Activated CD4-positive, alpha-beta T cell treated with anti-CD3 and anti-CD28 coated beads for 24 hours (primary cell): ENCODE results near the gene FAM8A1.

Experiments used
- DNase-seq, 2 donors: peaks; one replicate each; pipeline ENCODE4 v3.0.0-alpha.2; 2020; ENCODE audit warnings: low read depth in 2 of 2

FAM8A1 gene

DNA sequence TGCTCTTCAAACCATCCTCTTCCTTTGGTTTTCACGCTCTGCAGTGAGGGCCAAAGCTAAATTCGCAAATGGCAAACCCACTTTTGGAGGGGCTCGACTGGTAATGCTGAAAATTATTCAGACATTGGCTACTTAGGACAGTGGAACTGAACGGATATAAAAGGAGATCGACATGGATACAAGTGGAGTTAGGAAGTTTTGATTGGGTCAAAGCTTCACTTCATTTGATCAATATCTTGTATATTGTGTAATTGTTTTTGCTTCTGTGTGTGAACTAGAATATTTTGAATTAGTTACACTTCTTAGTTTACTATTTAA lies 1.2 kb downstream of the FAM8A1 start:
- no peak for DNase-seq

DNA sequence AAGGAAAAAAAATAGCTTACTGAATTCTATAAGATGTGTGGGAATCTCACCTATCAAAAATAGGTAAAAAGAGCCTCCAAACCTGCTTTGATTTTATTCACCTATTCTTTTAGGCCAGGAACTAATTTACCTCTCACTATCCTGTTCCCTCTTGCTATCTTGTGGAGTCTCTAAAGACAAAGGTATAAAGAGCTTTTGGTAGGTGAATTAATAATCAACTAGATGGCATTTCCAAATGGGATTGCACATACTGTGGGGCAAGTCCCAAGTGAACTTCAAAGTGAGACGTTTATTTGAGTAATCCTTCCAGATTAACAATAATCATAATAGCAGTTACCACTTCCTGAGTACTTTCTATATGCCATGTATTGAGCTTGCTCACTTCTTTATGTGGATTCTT lies 2.8 kb downstream of the FAM8A1 start:
- DNase-seq = no peak

DNA sequence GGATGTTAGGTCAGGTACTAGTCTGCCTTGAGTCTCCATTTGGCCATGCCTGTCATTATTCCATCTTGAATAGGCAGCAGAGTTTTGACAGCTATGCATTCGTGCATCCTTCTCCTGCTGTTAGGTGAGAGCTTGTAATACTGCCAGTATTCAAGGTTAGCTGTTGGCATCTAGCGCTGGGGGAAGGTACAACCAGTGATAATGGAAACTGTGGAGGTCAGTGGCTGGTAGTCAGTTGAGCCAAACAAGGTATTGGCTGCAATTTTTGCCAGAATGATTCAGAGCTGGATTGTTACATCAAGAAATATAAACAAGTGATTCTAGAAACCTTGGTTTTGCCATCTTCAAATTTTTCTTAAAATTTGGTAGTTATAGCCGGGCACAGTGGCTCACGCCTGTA lies 6.5 kb downstream of the FAM8A1 start:
- no peak for DNase-seq

DNA sequence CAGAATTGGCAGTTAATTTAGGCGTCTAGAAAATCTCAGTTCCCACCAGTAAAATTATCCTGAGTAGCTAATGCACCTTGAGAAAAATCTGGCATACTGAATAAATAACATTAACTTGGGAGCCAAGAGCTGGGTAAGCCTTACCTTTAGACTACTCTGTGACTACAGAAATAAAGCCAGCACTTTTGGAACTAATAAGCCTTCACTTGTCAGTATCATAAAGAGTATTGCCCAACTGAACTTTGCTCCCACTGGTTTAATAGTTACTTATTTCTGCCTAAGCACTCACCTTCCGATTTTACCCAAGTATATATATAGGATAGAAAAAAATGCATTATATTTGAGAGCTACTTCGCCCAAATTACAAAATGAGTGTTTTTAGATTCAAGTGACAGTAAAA lies 10.7 kb downstream of the FAM8A1 start:
- no peak for DNase-seq

DNA sequence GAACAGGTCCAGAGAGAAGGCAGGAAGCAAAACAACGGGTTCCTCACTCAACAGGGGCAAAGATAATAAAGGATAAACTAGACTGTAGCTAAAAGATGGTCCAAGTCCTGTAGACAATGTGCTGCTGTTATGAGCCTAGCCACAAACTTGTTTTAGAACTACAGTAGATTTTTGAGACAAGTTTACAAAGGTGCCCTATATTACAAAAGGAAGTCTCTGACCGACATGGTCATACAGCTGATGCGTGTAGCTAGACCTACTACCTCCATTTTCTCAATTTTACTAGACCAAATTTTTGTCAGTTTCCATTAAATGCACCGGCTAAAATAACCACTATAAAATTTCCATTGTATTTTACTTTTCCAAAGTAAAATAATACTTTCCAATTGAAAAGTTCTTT lies 11.9 kb downstream of the FAM8A1 start:
- no peak for DNase-seq

DNA sequence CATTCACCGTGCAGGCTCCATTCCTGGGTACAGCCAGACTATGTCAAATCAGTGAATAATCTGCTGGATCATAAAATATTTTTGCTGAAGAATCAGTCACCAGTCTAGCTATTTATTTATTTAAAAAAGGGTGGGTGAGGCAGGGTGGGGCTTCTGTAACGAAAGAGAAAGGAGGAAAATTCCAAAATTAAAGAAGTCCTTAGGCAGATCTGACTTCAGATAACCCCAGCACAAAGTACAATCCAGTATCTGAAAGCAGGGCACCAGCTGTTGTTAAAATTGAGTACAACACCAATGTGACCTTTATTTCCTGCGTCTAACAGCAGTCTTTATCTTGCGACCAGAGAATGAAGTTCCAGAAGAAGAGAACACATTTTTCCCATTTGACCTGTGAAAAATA lies 15.7 kb downstream of the FAM8A1 start:
- DNase-seq = no peak

DNA sequence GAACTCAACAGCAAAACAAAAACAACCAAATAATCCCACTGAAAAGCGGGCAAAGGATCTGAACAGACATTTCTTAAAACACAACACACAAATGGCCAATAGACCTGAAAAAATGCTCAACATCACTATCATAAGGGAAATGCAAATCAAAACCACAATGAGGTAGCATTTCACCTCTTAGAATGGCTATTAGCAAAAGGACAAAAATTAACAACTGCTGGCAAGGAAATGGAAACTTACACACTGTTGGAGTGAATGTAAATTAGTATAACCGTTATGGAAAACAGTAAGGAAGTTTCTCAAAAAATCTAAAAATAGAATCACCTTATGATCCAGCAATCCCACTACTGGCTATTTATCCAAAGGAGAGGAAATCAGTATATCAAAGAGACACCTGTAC lies 20.9 kb downstream of the FAM8A1 start:
- DNase-seq = no peak

DNA sequence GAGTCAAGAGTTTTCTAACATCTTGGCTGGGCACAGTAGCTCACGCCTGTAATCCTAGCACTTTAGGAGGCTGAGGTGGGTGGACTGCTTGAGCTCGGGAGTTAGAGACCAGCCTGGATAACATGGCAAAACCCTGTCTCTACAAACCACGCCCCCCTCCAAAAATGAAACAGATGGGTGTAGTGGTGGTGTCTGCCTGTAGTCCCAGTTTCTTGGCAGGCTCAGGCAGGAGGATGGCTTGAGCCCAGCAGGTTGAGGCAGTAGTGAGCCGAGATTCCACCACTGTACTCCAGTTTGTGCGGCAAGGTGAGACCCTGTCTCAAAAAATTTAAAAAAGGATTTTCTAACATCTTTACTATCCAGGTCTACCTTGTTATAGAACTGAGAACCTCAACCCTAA lies 22.0 kb downstream of the FAM8A1 start:
- no peak for DNase-seq

DNA sequence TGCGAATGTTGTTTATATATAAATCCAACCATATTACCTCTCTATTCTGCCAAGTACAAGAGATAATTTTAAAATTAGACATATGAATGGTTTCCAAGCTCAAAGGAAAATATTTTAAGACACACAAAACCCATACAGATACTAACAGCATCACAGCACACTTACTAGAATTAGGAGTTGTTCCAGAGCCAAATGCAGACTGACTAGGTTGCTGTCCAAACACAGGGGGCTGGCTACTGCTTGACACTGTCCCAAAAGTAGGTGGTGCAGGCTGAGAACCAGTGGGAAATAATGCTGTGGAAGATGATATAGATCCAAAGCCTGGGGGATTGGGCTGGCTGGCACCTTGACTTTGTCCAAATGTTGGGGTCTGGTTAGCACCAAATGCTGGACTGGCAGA lies 24.3 kb downstream of the FAM8A1 start:
- no peak for DNase-seq

DNA sequence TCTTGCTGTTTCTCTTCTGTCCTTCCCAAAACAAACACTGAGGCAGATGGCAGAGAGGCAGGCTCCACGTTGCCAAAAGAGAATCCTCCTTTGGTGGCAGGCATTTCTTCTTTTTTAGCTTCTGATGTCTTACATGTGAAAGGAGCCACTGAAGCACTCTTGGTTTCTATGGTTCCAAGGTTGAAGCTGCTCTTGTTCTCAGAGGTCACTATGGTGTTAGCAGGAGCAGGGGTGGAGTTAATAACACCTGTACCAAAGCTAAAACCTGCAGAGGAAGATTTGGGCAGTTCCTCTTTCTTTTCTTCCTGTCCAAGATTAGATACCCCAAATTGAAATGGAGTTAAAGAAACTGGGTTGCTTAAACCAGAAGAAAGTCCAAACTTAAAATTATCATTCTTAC lies 28.8 kb downstream of the FAM8A1 start:
- no peak for DNase-seq

DNA sequence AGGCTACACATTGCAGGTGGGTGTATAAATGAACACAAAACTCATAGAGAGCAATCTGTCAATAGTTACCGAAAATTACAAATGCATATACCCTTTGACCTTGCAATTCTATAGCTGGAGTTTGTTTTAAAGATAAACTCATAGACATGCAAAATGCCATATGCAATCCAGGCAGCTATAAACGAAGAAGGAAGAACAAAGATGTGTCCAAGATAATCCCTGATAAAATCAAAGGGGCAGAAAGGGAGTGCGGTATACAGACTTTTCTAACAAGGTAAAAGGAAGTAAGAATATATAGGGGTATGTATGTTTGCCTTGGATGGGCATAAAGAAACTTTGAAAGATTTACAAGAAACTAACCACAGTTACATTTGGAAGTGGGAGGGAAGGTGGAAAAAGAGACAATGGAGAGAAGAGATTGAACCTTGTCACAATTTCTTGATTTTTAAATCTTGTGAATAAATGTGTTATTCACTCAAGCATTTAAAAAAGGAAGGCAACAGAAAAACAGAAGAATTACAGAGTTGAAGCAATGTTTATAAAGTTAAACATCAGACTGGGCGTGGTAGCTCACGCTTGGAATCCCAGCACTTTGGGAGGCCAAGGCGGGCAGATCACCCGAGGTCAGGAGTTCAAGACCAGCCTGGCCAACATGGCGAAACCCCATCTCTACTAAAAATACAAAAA lies 29.9 kb downstream of the FAM8A1 start:
- no peak for DNase-seq

DNA sequence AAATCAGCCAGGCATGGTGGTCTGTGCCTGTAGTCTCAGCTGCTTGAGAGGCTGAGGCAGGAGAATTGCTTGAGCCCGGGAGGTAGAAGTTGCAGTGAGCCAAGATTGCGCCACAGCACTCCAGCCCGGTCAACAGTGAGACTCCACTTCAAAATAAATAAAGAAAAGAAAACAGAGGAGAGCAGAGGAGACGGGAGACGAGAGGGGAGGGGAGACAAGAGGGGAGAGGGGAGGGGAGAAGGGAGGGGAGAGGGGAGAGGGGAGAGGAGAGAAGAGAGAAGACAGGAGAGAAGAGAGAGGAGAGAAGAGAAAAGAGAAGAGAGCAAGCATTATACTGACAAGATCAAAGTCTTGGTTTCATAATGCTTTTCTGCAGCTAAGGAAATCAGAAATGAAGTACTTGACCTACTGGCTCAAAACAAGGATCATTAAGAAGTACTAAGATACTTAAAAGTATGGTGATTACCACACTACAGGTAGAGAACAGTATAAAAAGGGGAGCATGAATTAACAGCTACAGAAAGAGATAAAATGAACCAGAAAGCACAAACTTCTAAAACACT lies 30.5 kb downstream of the FAM8A1 start:
- DNase-seq = no peak

DNA sequence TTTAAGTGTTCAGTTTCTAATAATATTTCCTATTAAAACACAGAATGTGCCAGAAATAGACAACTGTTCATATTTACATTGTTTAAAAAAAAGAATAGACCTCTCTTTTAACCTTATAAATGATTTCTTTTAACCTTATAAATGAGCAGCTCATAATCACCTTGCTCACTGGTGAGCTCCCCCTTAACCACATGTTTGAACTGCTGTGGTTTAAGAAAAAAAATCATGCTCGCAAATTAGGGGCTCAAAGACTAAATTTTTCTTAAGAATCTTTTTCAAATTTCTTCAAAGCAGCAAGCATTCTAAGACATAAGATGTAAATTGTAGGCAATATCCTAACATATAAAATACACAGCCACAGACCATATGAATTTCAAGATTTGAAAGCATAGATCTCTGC lies 32.8 kb downstream of the FAM8A1 start:
- DNase-seq = no peak

DNA sequence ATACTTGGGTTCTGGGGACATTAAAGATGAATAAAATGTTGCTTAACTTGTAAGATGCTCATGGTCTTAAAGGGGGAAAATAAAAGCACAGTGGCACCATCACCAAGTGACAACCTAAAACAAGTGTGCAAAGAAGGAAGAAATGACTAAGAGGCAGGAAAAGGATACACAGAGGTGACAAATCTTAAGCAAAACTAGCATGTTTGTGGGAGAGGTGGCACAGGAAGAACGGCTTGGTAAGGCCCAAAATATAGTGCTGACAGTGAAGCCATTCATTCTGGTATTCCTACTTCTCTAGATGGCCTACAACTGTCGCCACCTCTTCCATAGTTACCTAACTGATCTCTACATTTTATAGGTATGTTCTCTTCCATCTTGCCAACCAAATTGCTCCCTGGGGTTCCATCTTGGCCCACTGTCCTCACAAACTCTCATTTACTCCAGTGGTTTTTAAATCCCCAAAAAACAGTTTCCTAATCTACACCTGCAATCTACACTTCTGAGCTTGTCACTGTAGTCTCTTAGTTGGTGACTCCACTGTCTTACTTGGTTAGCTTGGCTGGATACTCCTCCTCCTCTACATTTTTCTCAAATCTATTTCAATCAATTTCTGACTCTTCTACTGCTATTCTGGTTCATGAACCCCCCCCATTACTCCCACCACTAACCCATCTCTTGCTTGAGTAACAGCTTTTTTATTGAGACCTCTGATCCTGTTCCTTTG lies 33.5 kb downstream of the FAM8A1 start:
- DNase-seq = no peak

DNA sequence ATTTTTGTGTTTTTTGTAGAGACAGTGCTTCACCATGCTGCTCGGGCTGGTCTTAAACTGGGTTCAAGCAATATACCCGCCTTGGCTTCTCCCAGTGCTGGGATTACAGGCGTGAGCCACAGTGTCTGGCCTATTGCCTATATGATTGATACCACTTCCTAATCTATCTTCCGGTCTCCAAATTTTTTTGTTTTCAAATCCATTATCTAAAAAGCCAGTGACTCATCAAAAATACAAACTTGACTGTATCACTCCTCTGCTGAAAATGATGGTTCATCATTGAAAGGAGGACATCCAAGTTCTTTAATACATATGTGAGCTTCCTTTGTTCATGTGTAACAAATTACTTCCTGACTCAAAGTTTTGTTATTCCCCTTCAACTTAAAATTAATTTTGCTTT lies 35.5 kb downstream of the FAM8A1 start:
- no peak for DNase-seq

DNA sequence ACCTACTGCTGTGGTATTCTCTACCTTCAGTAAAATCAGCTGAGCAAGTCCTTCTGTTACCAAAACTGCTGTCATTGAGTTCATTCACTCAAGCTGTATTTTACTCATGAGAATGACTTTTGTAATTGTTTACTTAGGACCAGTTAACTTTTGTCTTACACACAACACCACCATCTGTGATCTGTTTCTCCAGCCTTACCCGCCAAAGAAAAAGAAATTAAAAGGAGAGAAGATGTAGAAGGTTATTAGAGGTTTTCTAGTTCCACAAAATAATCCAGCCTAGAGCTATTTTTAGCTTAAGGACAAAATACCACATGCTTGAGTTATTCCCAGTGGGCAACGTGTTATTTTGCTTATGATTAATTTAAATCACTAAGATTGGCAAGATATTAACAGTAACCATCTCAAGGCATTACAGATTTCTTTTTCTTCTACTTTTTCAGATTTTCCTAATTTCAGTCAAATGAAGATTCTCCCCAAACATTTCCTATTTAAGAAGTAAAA lies 38.2 kb downstream of the FAM8A1 start:
- no peak for DNase-seq

DNA sequence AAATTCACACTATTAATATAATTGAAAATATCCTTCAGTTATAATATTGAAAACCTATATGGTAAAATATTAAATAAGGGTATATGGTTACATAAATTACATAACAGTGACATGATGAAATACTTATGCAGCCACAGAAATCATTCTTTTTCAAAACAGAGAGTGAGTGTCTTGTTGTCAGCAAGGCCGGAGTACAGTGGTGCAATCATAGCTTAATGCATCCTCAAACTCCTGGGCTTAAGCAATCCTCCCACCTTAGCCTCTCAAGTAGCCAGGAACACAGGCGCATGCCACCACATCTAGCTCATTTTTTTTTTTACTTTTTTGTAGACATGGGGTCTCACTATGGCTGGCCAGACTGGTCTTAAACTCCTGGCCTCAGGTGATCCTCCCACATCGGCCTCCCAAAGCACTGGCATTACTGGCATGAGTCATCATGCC lies 40.4 kb downstream of the FAM8A1 start:
- no peak for DNase-seq

DNA sequence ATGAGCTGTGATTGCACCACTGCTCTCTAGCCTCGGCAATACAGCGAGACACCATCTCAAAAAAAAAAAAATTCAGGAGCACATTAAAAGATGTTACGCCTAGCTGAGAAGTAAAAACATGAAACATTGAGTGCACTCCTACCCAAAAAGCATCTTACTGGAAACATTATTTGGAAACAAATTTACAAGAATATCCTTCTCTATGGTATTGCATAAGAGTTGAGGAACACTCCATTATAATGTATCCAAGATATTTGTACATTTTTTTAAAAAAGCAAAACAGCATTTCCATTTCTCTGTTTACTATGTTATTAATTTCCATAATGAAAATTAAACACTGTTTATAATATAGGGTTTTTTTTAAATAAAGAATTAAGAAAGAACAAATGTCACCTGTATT lies 48.6 kb downstream of the FAM8A1 start:
- DNase-seq = no peak

DNA sequence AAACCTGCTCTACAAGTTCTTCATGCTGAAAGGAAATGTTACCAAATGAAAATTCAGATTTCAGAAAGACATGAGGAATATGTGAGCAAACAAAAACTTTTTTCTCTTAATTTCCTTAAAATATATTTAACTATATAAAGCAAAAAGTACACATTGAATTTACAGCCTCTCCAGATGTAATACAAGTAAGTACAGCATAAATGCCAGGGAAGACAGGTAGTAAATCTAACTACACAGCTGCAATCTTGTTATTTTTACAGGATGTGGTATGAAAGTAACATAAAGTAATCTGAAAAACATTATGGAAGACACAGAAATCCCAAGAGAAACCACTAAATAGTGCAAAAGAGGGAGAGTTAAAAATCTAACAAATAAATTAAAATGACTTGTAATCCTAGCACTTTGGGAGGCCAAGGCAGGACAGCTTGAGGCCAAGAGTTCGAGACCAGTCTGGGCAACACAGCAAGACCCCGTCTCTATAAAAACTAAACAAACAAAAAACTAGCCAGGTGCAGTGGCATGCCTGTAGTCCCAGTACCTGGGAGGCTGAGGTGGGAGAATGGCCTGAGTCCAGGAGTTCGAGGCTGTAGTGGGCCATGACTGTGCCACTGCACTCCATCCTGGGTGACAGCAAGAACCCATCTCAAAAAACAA lies 50.7 kb downstream of the FAM8A1 start:
- no peak for DNase-seq

DNA sequence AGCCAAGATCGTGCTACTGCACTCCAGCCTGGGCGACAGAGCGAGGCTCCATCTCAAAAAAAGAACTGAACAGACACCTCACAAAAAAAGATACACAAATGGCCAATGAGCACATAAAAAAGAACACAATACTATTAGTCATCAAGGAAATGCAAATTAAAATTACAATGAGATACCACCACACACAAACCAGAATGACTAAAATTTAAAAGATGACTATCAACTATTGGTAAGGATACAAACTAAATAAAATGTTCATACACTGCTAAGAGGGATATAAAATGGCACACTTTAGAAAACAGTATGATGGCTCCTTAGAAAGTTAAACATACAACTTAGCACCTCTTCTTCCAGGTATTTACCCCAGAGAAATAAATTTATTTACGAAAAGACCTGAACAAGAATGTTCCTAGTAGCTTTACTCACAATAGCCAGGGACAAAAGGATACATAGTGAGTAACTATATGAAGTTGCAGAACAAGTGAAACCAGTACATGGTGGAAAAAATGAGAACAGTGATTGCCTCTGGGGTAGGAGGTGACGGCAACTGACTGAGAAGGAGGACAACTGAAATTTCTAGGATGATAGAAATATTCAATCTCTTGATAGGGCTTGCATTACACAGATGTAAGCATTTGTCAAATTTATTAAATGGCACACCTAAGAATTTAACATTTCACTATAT lies 53.2 kb downstream of the FAM8A1 start:
- no peak for DNase-seq

DNA sequence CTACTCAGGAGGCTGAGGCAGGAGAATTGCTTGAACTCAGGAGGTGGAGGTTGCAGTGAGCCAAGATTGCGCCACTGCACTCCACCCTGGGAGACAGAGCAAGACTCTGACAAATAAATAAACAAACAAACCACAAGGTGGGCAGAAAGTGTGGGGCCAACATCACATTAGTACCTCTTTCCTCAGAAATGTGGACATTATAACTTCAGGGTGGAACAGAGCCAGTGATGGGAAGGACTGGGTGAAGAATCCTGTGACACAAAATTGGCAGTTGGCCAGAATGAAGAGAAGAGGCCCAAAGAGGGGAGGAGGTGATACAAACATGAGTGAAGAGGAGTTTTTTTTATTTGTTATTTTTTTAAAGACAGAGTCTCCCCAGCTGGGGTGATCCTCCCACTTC lies 56.0 kb downstream of the FAM8A1 start:
- no peak for DNase-seq

DNA sequence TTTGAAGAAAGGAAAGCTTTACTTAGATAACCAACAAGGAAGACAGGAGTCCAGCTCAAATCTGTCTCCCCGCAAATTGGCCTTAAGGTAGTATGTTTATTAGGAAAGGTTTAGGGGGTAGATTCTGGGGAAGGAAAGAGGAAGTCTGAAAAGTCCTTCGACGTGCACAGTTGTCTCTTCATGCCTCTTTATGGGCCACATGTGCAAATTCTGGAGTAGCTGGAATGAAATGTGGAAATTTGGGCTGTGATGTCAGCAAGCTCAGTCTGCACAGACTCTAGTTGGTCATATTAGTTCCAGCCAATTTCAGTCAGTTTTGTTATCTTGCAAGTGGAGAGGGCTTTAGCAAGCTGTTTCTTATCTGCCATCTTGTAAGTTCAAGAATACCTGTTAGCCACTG lies 56.5 kb downstream of the FAM8A1 start:
- no peak for DNase-seq
